ENCODE data around the gene ARHGAP18.

Gene ARHGAP18

GRCh38 chr6:129544892-129545612 is 164.9 kb downstream of the ARHGAP18 start:
- no peak for TF ChIP-seq YY1 (IDR thresholded peaks at IDR 0.05; ENCODE audit: low read depth)

DNA sequence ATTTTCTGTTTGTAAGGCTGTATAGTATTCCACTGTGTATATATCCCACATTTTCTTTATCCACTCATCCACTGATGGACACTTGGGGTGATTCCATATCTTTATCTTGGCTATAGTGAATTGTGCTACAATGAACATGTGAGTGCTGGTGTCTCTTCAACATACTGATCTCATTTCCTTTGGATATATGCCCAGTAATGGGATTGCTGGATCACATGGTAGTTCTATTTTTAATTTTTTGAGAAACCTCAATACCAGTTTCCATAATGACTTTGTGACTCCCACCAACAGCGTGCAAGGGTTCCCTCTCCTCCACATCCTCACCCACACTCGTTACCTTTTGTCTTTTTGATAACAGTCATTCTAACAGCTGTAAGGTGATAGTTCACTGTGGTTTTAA is 166.0 kb downstream of the ARHGAP18 start:
- TF ChIP-seq TCF12 (IDR thresholded peaks at IDR 0.05; ENCODE audit: low read depth) (no peak), FOXM1 (IDR thresholded peaks at IDR 0.05; ENCODE audit: borderline replicate concordance, low read depth) (no peak), ZBTB7A (IDR thresholded peaks at IDR 0.05; ENCODE audit: low read depth) (no peak), USF1 (IDR thresholded peaks at IDR 0.05) (no peak), NFIC (IDR thresholded peaks at IDR 0.05) (no peak), YY1 (IDR thresholded peaks at IDR 0.05; ENCODE audit: low read depth) (no peak), TEAD4 (IDR thresholded peaks at IDR 0.05) (no peak), CEBPB (IDR thresholded peaks at IDR 0.05) (no peak), CREB1 (IDR thresholded peaks at IDR 0.05; ENCODE audit: low read depth) (no peak), RAD21 (IDR thresholded peaks at IDR 0.05; ENCODE audit: low read depth) (no peak), MAX (IDR thresholded peaks at IDR 0.05) (no peak), EP300 (IDR thresholded peaks at IDR 0.05; ENCODE audit: borderline replicate concordance) (no peak), EGR1 (IDR thresholded peaks at IDR 0.05) (no peak), TAF1 (IDR thresholded peaks at IDR 0.05; ENCODE audit: low read depth) (no peak)
- TF ChIP-seq, protein P1, sequence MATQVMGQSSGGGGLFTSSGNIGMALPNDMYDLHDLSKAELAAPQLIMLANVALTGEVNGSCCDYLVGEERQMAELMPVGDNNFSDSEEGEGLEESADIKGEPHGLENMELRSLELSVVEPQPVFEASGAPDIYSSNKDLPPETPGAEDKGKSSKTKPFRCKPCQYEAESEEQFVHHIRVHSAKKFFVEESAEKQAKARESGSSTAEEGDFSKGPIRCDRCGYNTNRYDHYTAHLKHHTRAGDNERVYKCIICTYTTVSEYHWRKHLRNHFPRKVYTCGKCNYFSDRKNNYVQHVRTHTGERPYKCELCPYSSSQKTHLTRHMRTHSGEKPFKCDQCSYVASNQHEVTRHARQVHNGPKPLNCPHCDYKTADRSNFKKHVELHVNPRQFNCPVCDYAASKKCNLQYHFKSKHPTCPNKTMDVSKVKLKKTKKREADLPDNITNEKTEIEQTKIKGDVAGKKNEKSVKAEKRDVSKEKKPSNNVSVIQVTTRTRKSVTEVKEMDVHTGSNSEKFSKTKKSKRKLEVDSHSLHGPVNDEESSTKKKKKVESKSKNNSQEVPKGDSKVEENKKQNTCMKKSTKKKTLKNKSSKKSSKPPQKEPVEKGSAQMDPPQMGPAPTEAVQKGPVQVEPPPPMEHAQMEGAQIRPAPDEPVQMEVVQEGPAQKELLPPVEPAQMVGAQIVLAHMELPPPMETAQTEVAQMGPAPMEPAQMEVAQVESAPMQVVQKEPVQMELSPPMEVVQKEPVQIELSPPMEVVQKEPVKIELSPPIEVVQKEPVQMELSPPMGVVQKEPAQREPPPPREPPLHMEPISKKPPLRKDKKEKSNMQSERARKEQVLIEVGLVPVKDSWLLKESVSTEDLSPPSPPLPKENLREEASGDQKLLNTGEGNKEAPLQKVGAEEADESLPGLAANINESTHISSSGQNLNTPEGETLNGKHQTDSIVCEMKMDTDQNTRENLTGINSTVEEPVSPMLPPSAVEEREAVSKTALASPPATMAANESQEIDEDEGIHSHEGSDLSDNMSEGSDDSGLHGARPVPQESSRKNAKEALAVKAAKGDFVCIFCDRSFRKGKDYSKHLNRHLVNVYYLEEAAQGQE (IDR thresholded peaks at IDR 0.05; ENCODE audit: low read depth) = no peak

DNA sequence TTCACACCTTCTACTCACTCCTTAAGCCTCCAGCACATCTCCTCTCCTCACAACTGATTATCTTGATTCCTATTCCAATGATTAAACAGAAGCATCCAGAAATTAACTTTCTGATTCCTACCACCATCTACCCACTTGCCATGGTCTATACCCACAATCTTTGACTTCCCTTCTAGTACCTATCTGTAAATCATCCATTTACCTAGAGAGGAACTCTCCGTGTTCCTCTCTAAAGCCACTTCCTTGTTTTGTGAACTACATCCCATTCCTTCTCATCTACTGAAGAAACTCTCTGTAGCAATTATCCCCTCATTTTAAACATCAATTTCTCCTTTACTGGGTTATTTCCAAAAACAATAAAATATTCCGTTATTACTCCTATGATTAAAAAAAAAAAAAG is 167.3 kb downstream of the ARHGAP18 start:
- TF ChIP-seq YY1 (IDR thresholded peaks at IDR 0.05; ENCODE audit: low read depth) (no peak), MAX (IDR thresholded peaks at IDR 0.05) (no peak), EP300 (IDR thresholded peaks at IDR 0.05; ENCODE audit: borderline replicate concordance) (no peak), TCF12 (IDR thresholded peaks at IDR 0.05; ENCODE audit: low read depth) (no peak)
- TF ChIP-seq, protein P1 (IDR thresholded peaks at IDR 0.05; ENCODE audit: low read depth) = no peak

GRCh38 chr6:129539032-129539431 is 170.9 kb downstream of the ARHGAP18 start:
- TF ChIP-seq CEBPB (IDR thresholded peaks at IDR 0.05) (no peak), TCF12 (IDR thresholded peaks at IDR 0.05; ENCODE audit: low read depth) (no peak), EP300 (IDR thresholded peaks at IDR 0.05; ENCODE audit: borderline replicate concordance) (no peak), YY1 (IDR thresholded peaks at IDR 0.05; ENCODE audit: low read depth) (no peak), RAD21 (IDR thresholded peaks at IDR 0.05; ENCODE audit: low read depth) (no peak), ZBTB7A (IDR thresholded peaks at IDR 0.05; ENCODE audit: low read depth) (no peak), CREB1 (IDR thresholded peaks at IDR 0.05; ENCODE audit: low read depth) (no peak), USF1 (IDR thresholded peaks at IDR 0.05) (no peak), MAX (IDR thresholded peaks at IDR 0.05) (no peak)

DNA sequence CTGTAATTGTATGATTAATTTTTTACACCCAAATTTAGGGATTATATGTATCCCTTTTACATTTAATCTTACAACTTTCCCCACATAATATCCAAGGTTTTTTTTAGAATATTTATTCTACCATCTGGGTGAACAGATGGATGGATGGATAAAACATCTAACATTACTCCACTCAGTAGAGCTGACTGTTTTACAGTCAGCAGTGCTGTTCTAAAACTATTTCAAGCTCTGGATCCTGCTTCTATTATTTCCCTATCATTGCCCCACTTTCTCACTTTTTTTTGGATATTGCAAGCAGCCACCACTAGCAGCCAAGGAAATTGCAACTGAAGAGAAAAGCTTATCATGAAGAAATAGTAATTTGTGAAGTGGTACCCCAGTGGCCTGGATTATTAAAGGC is 173.7 kb downstream of the ARHGAP18 start:
- TF ChIP-seq CEBPB (IDR thresholded peaks at IDR 0.05) = no peak
- TF ChIP-seq EP300 (IDR thresholded peaks at IDR 0.05; ENCODE audit: borderline replicate concordance) = no peak
- no peak for TF ChIP-seq TCF12 (IDR thresholded peaks at IDR 0.05; ENCODE audit: low read depth)
- TF ChIP-seq MAX (IDR thresholded peaks at IDR 0.05) = no peak
- no peak for TF ChIP-seq ZBTB7A (IDR thresholded peaks at IDR 0.05; ENCODE audit: low read depth)
- no peak for TF ChIP-seq TEAD4 (IDR thresholded peaks at IDR 0.05)
- TF ChIP-seq USF1 (IDR thresholded peaks at IDR 0.05) = no peak
- TF ChIP-seq, protein P1 (IDR thresholded peaks at IDR 0.05; ENCODE audit: low read depth) = no peak
